Calu3 (cell line): ENCODE results near the gene DDX10. TPM values are rescaled to one million over a fixed set of nuclear protein-coding genes. Genes with fewer than 3 reads are reported as not detected.

ENCODE experiments used
- BruUV-seq: library from RNA; stranded (reverse); fragments of 400-500 nt; replicated peaks from 2 replicates; lab custom pipeline; 2021; lab: Mats Ljungman, UMichigan
- CTCF ChIA-PET: fragments of 300-600 bp; sonication (Branson Sonifier 250); formaldehyde crosslinking; loops from one replicate; lab custom pipeline; 2022; ENCODE audit warnings: antibody characterized with exemption; lab: Charles Lee
- DNase-seq: peaks from one replicate; pipeline ENCODE4 v3.0.0; 2022
- H3K27ac Mint-ChIP-seq: one replicate; pipeline ENCODE4 v1.8.0; 2022; ENCODE audit warnings: mixed read lengths; ENCODE audit not compliant: unreplicated experiment
- H3K27me3 Mint-ChIP-seq: one replicate; pipeline ENCODE4 v1.8.0; 2022; ENCODE audit warnings: mixed read lengths; ENCODE audit not compliant: unreplicated experiment
- H3K36me3 Mint-ChIP-seq: one replicate; pipeline ENCODE4 v1.8.0; 2022; ENCODE audit warnings: mild to moderate bottlenecking, moderate library complexity, mixed read lengths; ENCODE audit not compliant: insufficient read depth, unreplicated experiment
- H3K4me1 Mint-ChIP-seq: one replicate; pipeline ENCODE4 v1.8.0; 2022; ENCODE audit warnings: mild to moderate bottlenecking, low read depth, mixed read lengths; ENCODE audit not compliant: unreplicated experiment
- H3K4me3 Mint-ChIP-seq: one replicate; pipeline ENCODE4 v1.8.0; 2022; ENCODE audit warnings: mild to moderate bottlenecking, low read depth, moderate library complexity, mixed read lengths; ENCODE audit not compliant: unreplicated experiment
- H3K9me3 Mint-ChIP-seq: one replicate; pipeline ENCODE4 v1.8.0; 2022; ENCODE audit warnings: low read depth, mixed read lengths; ENCODE audit not compliant: unreplicated experiment
- CTCF ChIP-seq: fragments of 200-600 bp; IDR thresholded peaks from one replicate; pipeline ENCODE4 v1.8.0; 2022; ENCODE audit warnings: antibody characterized with exemption; ENCODE audit not compliant: unreplicated experiment
- intact Hi-C: fragments of 100-400 bp; cut with micrococcal nuclease; formaldehyde crosslinking; loops from one replicate; pipeline ENCODE4 v1.10.0; 2022; ENCODE audit not compliant: unreplicated experiment
- total RNA-seq: library from RNA; stranded (reverse); gene quantifications from 2 replicates; pipeline ENCODE4 v1.2.3, GENCODE V29; 2022

Gene DDX10
- total RNA-seq, 1 experiment from 2014 or later, result 31.2 TPM

GRCh38 chr11:108713076-108713790 lies 48.4 kb downstream of the DDX10 start:
- CTCF ChIA-PET, result no interaction called here
- Mint-ChIP-seq H3K27ac (no peak overlapping the region), H3K9me3 (no peaks in the 10 kb centered on the region), H3K36me3 (peaks cover 5% of the 10 kb centered on the region), H3K27me3 (no peaks in the 10 kb centered on the region), H3K4me1 (peaks cover 10% of the 10 kb centered on the region), H3K4me3 (no peak overlapping the region)
- no peak for TF ChIP-seq CTCF
- BruUV-seq, result no TSS peak
- intact Hi-C loops, result no loop called here
- DNase-seq, result no peak

- Mint-ChIP-seq H3K9me3 (no peaks in the 10 kb centered on the region), H3K27me3 (no peaks in the 10 kb centered on the region), H3K4me3 (no peak overlapping the region), H3K36me3 (no peaks in the 10 kb centered on the region), H3K27ac (no peak overlapping the region), H3K4me1 (peaks cover 10% of the 10 kb centered on the region)
- TF ChIP-seq CTCF, result no peak
- intact Hi-C loops, result no loop called here
- DNase-seq, result no peak
- CTCF ChIA-PET, result no interaction called here
- no TSS peak for BruUV-seq
These were observed 50.4 kb downstream of the DDX10 start for GRCh38 chr11:108715239-108715638.

- no peak overlapping the region for H3K27ac Mint-ChIP-seq
- BruUV-seq, result no TSS peak
- no peaks in the 10 kb centered on the region for H3K36me3 Mint-ChIP-seq
- H3K27me3 Mint-ChIP-seq, result no peaks in the 10 kb centered on the region
- peaks cover 5% of the 10 kb centered on the region for H3K4me1 Mint-ChIP-seq
- CTCF ChIA-PET, result no interaction called here
- no peak overlapping the region for H3K4me3 Mint-ChIP-seq
- H3K9me3 Mint-ChIP-seq, result peaks cover 2% of the 10 kb centered on the region
- DNase-seq, result no peak
- intact Hi-C loops, result no loop called here
- no peak for TF ChIP-seq CTCF
These were observed 53.6 kb downstream of the DDX10 start for GRCh38 chr11:108718466-108718865.

- Mint-ChIP-seq H3K4me1 (peaks cover 15% of the 10 kb centered on the region), H3K27ac (no peak overlapping the region), H3K4me3 (no peak overlapping the region), H3K36me3 (no peaks in the 10 kb centered on the region), H3K9me3 (peaks cover 5% of the 10 kb centered on the region), H3K27me3 (no peaks in the 10 kb centered on the region)
- TF ChIP-seq CTCF, result no peak
- CTCF ChIA-PET, result no interaction called here
- no TSS peak for BruUV-seq
- intact Hi-C loops, result no loop called here
- DNase-seq, result no peak
These were observed 60.3 kb downstream of the DDX10 start for GRCh38 chr11:108724974-108725689.
